Lower leg skin (tissue), 3 donors: ENCODE data around the gene STARD10.

ENCODE experiments used
- POLR2A ChIP-seq, 2 donors: fragments of 450-650 bp; IDR thresholded peaks; one replicate each; pipeline ENCODE4 v1.6.1; 2016 to 2017; ENCODE audit warnings: antibody characterized with exemption in 2 of 2, mild to moderate bottlenecking in 1 of 2, moderate library complexity in 1 of 2
- TF ChIP-seq, protein P1 (sequence below), 3 donors: fragments of 450-650 bp; IDR thresholded peaks; one replicate each; pipeline ENCODE4 v1.5.1; 2016; ENCODE audit warnings: antibody characterized with exemption in 3 of 3, mild to moderate bottlenecking in 3 of 3, moderate library complexity in 2 of 3

DNA sequence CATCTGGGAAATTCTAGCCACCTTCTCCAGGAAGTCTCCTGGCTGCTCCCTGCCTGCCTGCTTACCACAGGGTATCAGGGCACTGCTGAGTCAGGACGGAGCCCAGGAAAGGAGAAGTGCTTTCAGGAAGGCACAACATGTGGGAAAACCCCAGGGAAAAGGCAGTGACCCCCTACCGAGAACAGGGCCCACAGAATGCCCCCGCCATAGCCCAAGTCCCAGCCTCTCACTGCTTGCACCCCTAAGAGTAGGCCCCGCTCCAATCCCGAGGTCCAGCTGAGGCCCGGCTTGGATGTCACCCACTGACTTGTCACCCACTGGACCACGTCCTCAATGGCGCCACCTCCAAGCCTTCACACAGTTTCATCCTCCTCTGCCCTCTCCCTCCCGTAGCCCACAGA is 75.7 kb downstream of the STARD10 start:
- TF ChIP-seq POLR2A (IDR thresholded peaks at IDR 0.05): no peak
- TF ChIP-seq, protein P1, sequence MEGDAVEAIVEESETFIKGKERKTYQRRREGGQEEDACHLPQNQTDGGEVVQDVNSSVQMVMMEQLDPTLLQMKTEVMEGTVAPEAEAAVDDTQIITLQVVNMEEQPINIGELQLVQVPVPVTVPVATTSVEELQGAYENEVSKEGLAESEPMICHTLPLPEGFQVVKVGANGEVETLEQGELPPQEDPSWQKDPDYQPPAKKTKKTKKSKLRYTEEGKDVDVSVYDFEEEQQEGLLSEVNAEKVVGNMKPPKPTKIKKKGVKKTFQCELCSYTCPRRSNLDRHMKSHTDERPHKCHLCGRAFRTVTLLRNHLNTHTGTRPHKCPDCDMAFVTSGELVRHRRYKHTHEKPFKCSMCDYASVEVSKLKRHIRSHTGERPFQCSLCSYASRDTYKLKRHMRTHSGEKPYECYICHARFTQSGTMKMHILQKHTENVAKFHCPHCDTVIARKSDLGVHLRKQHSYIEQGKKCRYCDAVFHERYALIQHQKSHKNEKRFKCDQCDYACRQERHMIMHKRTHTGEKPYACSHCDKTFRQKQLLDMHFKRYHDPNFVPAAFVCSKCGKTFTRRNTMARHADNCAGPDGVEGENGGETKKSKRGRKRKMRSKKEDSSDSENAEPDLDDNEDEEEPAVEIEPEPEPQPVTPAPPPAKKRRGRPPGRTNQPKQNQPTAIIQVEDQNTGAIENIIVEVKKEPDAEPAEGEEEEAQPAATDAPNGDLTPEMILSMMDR (IDR thresholded peaks at IDR 0.05): no peak
